ENCODE measurements around the gene LCP1. TPM values are rescaled to one million over a fixed set of nuclear protein-coding genes. Genes with fewer than 3 reads are reported as not detected.

LCP1 gene
- total RNA-seq, 4 donors from 2014 or later: 17.3 to 34.8 (median 24.7) TPM

GRCh38 chr13:46082324-46082723, 99.7 kb downstream of the LCP1 start:
- no peak for TF ChIP-seq CTCF (IDR thresholded peaks at IDR 0.05)
- TF ChIP-seq POLR2A (IDR thresholded peaks at IDR 0.05): no peak
- Histone ChIP-seq H3K4me3 (no peak overlapping the region), H3K4me1 (no peaks in the 10 kb centered on the region), H3K27me3 (no peaks in the 10 kb centered on the region), H3K36me3 (no peaks in the 10 kb centered on the region), H3K9me3 (no peaks in the 10 kb centered on the region), H3K27ac (no peak overlapping the region)
- intact Hi-C loops (cut with DNase I; ENCODE audit: low total_unique reads): no loop called here
- no peak for DNase-seq

DNA sequence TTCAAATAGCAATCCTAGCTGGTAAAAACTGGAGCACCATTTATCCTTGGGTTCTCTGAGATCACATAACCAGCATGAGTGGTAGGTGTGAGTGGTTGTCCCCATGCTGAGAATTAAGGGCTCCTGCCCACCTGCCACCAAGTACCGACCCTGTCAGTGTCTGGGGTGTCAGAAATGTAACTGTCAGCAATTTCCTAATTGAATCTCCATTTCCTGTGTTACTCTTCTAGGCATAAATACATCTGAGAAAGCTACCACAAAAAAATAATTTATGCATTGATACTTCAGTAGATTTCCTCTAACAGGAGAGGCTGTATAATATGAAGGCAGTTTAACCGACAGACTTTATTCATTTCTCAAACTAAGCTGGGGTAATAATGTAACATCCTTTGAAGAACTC, 102.2 kb downstream of the LCP1 start:
- no peaks in the 10 kb centered on the region for H3K4me1 ChIP-seq
- H3K4me3 ChIP-seq: no peak overlapping the region
- H3K27ac ChIP-seq: no peak overlapping the region
- TF ChIP-seq POLR2A (IDR thresholded peaks at IDR 0.05) (no peak), CTCF (IDR thresholded peaks at IDR 0.05) (no peak)
- no peaks in the 10 kb centered on the region for H3K9me3 ChIP-seq
- intact Hi-C loops (cut with DNase I; ENCODE audit: low total_unique reads): no loop called here
- no peaks in the 10 kb centered on the region for H3K27me3 ChIP-seq
- no peaks in the 10 kb centered on the region for H3K36me3 ChIP-seq
- DNase-seq: no peak

DNA sequence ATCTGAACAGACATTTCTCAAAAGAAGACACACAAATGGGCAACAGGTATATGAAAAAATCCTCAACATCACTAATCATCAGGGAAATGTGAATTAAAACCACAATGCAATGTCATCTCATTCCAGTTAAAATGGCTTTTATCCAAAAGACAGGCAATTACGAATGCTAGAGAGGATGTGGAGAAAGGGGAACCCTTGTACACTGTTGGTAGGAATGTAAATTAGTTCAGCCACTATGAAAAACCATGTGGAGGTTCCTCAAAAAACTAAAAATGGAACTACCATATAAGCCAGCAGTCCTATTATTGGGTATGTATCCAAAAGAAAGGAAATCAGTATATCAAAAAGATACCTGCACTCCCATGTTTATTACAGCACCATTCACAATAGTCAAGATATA, 104.7 kb downstream of the LCP1 start:
- intact Hi-C loops (cut with DNase I; ENCODE audit: low total_unique reads): no loop called here

GRCh38 chr13:46076827-46077226, 105.2 kb downstream of the LCP1 start:
- Histone ChIP-seq H3K4me1 (no peaks in the 10 kb centered on the region), H3K27ac (no peak overlapping the region), H3K36me3 (no peaks in the 10 kb centered on the region), H3K4me3 (no peak overlapping the region), H3K9me3 (no peaks in the 10 kb centered on the region), H3K27me3 (no peaks in the 10 kb centered on the region)
- no peak for DNase-seq
- TF ChIP-seq POLR2A (IDR thresholded peaks at IDR 0.05): no peak
- no peak for TF ChIP-seq CTCF (IDR thresholded peaks at IDR 0.05)
- intact Hi-C loops (cut with DNase I; ENCODE audit: low total_unique reads): no loop called here

More for the DNA sequence above, 104.7 kb downstream of the LCP1 start:
- Histone ChIP-seq H3K4me1 (no peaks in the 10 kb centered on the region), H3K4me3 (no peak overlapping the region), H3K27ac (no peak overlapping the region), H3K27me3 (no peaks in the 10 kb centered on the region), H3K9me3 (no peaks in the 10 kb centered on the region), H3K36me3 (no peaks in the 10 kb centered on the region)
- TF ChIP-seq CTCF (IDR thresholded peaks at IDR 0.05) (no peak), POLR2A (IDR thresholded peaks at IDR 0.05) (no peak)
- DNase-seq: no peak

Small RNA genes lying within 50 kb of the gene (small RNA-seq; reads per million reads assigned to genes)
- not detected for gene RN7SL288P

Other genes with a start within 250 kb of the LCP1 start
- gene ZC3H13, start 129.4 kb downstream of the LCP1 start, total RNA-seq: 10 to 100 TPM; 16.5 to 73.0 (median 37.1) TPM
- gene CPB2, start 77.1 kb downstream of the LCP1 start, total RNA-seq: under 1 TPM in 1 of 4 donors, not detected in 3; 0.28 TPM
- gene LRRC63, start 29.8 kb upstream of the LCP1 start, total RNA-seq: 1 to 10 TPM in 1 of 4 donors, not detected in 3; 1.2 TPM
- gene RUBCNL, start 205.1 kb upstream of the LCP1 start, total RNA-seq: 10 to 100 TPM in 1 of 4 donors, 1 to 10 TPM in 2, under 1 TPM in 1; 0.59 to 11.8 (median 3.3) TPM

Measured in uterus (tissue), 4 donors.